ENCODE results near the gene FLNC. TPM values are rescaled to one million over a fixed set of nuclear protein-coding genes. Genes with fewer than 3 reads are reported as not detected.

Gene FLNC
- total and polyA plus RNA-seq, 3 donors from 2014 or later, result 8.8 to 21.4 (median 14.4) TPM

DNA sequence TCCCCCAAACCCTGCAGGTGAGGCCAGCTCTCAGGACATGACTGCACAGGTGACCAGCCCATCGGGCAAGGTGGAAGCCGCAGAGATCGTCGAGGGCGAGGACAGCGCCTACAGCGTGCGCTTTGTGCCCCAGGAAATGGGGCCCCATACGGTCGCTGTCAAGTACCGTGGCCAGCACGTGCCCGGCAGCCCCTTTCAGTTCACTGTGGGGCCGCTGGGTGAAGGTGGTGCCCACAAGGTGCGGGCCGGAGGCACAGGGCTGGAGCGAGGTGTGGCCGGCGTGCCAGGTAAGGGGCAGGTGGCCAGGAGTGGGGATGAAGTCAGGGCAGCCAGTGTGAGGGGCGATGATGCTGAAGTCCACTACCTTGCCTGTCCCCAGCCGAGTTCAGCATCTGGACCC lies 24.2 kb downstream of the FLNC start:
- Histone ChIP-seq H3K36me3 (ENCODE audit: low read depth, missing control alignments) (no peaks in the 10 kb centered on the region), H3K27me3 (no peaks in the 10 kb centered on the region), H3K27ac (no peak overlapping the region), H3K9me3 (no peaks in the 10 kb centered on the region), H3K4me3 (no peak overlapping the region), H3K4me1 (peaks cover 10% of the 10 kb centered on the region)
- TF ChIP-seq, protein P1, sequence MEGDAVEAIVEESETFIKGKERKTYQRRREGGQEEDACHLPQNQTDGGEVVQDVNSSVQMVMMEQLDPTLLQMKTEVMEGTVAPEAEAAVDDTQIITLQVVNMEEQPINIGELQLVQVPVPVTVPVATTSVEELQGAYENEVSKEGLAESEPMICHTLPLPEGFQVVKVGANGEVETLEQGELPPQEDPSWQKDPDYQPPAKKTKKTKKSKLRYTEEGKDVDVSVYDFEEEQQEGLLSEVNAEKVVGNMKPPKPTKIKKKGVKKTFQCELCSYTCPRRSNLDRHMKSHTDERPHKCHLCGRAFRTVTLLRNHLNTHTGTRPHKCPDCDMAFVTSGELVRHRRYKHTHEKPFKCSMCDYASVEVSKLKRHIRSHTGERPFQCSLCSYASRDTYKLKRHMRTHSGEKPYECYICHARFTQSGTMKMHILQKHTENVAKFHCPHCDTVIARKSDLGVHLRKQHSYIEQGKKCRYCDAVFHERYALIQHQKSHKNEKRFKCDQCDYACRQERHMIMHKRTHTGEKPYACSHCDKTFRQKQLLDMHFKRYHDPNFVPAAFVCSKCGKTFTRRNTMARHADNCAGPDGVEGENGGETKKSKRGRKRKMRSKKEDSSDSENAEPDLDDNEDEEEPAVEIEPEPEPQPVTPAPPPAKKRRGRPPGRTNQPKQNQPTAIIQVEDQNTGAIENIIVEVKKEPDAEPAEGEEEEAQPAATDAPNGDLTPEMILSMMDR (IDR thresholded peaks at IDR 0.05), result no peak
- TF ChIP-seq POLR2A (IDR thresholded peaks at IDR 0.05), result no peak
- no peak for DNase-seq
- WGBS, 2 donors, result 91 to 94% methylated on average over 18 to 21 of the region's 21 CpGs
- intact Hi-C loops (cut with DNase I; ENCODE audit: low total_unique reads), result no loop called here

DNA sequence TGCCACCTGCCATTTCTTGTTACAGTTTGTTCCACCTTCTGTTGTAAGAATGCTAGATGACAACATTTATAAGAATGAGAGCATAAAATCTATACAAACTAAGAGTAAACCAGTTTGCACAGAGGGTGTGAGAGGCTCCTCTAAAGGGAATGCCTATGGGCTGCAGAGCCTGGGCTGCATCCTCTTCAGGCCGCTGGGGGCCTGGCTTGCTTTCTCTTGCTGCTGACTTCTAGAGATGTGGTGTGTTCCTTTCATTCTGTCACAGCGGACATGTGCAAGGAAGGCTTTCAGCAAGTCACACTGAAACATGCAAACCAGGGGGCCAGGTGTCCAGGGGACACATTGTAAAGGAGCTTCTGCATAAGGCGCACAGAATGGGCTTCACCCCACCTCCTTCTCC lies 25.4 kb downstream of the FLNC start:
- peaks cover 15% of the 10 kb centered on the region for H3K4me1 ChIP-seq
- no peaks in the 10 kb centered on the region for H3K27me3 ChIP-seq
- no peak for DNase-seq
- no peaks in the 10 kb centered on the region for H3K36me3 ChIP-seq (ENCODE audit: low read depth, missing control alignments)
- no peak overlapping the region for H3K4me3 ChIP-seq
- TF ChIP-seq, protein P1 (IDR thresholded peaks at IDR 0.05), result no peak
- intact Hi-C loops (cut with DNase I; ENCODE audit: low total_unique reads), result no loop called here
- no peaks in the 10 kb centered on the region for H3K9me3 ChIP-seq
- WGBS, 2 donors, result 83 to 93% methylated on average over 3 of the region's 3 CpGs
- H3K27ac ChIP-seq, result no peak overlapping the region

DNA sequence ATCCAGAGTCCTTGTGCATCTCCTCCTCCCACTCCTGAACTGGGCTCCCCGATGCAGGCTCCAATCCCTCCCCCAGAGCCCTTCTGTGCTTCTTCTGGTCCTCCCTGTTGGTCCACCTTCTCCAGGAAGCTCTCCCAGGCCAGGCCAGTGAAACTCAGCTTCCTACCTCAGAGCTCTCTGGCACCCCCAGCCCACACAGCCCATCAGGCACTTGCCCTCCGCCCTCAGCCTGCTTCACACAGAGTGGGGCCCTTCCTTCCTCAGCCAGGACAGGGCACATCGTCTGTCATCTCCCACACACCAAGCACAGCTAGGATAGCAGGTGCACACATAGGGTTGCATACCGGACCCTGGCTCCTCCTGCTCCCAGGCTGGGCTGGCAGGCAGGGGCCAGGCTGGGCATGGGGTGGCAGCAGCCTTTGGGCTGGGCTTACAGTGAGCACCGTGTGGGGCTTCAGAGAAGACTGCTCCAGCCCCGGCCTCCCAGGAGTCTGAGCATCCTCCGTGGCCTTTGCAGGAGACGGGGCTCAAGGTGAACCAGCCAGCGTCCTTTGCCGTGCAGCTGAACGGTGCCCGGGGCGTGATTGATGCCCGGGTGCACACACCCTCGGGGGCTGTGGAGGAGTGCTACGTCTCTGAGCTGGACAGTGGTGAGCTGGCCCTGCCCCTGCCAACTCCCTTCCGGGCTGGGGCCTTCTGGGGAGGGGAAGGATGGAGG lies 26.0 kb downstream of the FLNC start:
- no peak overlapping the region for H3K27ac ChIP-seq

DNA sequence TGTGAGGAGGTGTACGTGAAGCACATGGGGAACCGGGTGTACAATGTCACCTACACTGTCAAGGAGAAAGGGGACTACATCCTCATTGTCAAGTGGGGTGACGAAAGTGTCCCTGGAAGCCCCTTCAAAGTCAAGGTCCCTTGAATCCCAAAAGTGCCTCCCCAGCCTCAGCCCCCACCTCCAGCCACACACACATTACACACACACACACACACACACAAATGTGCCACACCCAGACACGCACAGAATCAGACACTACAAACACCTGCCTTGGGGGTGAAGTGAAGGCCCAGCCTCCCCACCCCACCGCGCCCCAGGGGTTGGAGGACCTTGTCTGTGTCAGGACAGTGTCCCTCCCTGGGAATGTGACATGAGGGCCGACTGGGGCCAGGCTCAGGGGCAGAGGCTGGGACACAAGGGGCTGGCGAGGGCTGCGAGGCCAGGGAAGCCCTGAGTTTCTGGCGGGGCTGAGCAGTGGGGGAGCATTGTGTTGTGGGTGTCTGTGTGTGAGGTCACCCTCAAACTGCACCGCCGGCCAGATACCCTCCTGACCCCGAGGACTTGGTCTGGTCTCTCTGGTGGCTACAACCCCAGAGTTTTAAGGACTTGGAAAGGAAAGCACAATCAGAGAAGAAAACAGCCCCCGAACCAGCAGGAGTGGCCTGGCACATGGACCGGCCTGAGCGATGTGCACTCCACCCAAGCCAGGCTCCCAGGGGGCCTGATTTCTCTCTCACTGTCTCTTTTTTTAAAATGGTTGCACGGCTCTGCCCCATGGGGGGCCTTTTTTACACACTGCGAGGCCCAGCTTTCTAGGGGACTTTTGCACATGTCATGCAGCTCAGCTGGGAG lies 28.4 kb downstream of the FLNC start:
- Histone ChIP-seq H3K4me1 (peaks cover 18% of the 10 kb centered on the region), H3K27me3 (no peaks in the 10 kb centered on the region), H3K9me3 (no peaks in the 10 kb centered on the region), H3K27ac (peak overlapping the region in 1 of 2 donors; percentile 73), H3K36me3 (ENCODE audit: low read depth, missing control alignments) (no peaks in the 10 kb centered on the region), H3K4me3 (no peak overlapping the region)
- TF ChIP-seq, protein P1 (IDR thresholded peaks at IDR 0.05), result no peak
- TF ChIP-seq POLR2A (IDR thresholded peaks at IDR 0.05), result no peak
- DNase-seq, result peak; percentile 56
- intact Hi-C loops (cut with DNase I; ENCODE audit: low total_unique reads), result no loop called here
- WGBS, 2 donors, result 36 to 62% methylated on average over 6 to 18 of the region's 18 CpGs

More for the DNA sequence above, 26.0 kb downstream of the FLNC start:
- H3K4me3 ChIP-seq, result no peak overlapping the region
- H3K9me3 ChIP-seq, result no peaks in the 10 kb centered on the region
- peaks cover 15% of the 10 kb centered on the region for H3K4me1 ChIP-seq
- DNase-seq, result no peak
- 88 to 89% methylated on average over 6 to 17 of the region's 17 CpGs for WGBS, 2 donors
- intact Hi-C loops (cut with DNase I; ENCODE audit: low total_unique reads), result no loop called here
- H3K27me3 ChIP-seq, result no peaks in the 10 kb centered on the region
- H3K36me3 ChIP-seq (ENCODE audit: low read depth, missing control alignments), result no peaks in the 10 kb centered on the region
- no peak for TF ChIP-seq POLR2A (IDR thresholded peaks at IDR 0.05)
- TF ChIP-seq, protein P1 (IDR thresholded peaks at IDR 0.05), result no peak

Measured in testis (tissue), 3 donors.